Measurements from ENCODE around the gene PPP2R3C.
"Not testable (repeated sequence)": the region's sequence is repeated elsewhere in the genome, so short reads cannot be mapped to it uniquely, and the experiment has no call there.

- not testable (repeated sequence) for TF ChIP-seq POLR2A, CTCF (IDR thresholded peaks at IDR 0.05)
These were observed 30.7 kb upstream of the PPP2R3C start for GRCh38 chr14:35152531-35152930.

All from tibial nerve (tissue), 3 donors.